ENCODE measurements around the gene LAD1. TPM values are rescaled to one million over a fixed set of nuclear protein-coding genes. Genes with fewer than 3 reads are reported as not detected.

The LAD1 gene
- total and polyA plus RNA-seq, 2 donors (not counting 1 experiment from before 2014, with no cell fraction given): 0.10 TPM; not detected in 1

GRCh38 chr1:201366696-201367095, 32.4 kb downstream of the LAD1 start:
- no peak overlapping the region for H3K9ac ChIP-seq (ENCODE audit: low read length)
- H2AFZ ChIP-seq (ENCODE audit: insufficient read depth, low read depth, low read length, poor library complexity, severe bottlenecking): no peak overlapping the region
- no peaks in the 10 kb centered on the region for H3K4me1 Mint-ChIP-seq
- H3K36me3 ChIP-seq (replicated peaks in 1 of 2; ENCODE audit: control extremely low read depth in 1 of 2, control insufficient read depth in 1 of 2, extremely low read depth in 1 of 2, insufficient read depth in 2 of 2, low read length in 1 of 2): no peaks in the 10 kb centered on the region
- WGBS (ENCODE audit: insufficient coverage): 83% methylated on average over 7 of the region's 7 CpGs
- H3K9me3 Mint-ChIP-seq (ENCODE audit: insufficient read depth): no peaks in the 10 kb centered on the region
- CTCF ChIA-PET: no interaction called here
- no peaks in the 10 kb centered on the region for H4K20me1 ChIP-seq (ENCODE audit: control insufficient read depth, insufficient read depth, low read length, poor library complexity, severe bottlenecking)
- H3K4me3 ChIP-seq (ENCODE audit: control extremely low read depth in 1 of 5, extremely low read depth in 1 of 5, insufficient read depth in 1 of 5, low read depth in 2 of 5, low read length in 4 of 5): no peak overlapping the region
- no peaks in the 10 kb centered on the region for H3K79me2 ChIP-seq (ENCODE audit: control insufficient read depth, insufficient read depth, low read length)
- no peaks in the 10 kb centered on the region for H3K9me3 ChIP-seq (ENCODE audit: control extremely low read depth in 1 of 3, control insufficient read depth in 2 of 3, insufficient read depth in 1 of 3, low read length in 2 of 3)
- H3K27ac Mint-ChIP-seq: no peak overlapping the region
- peaks cover 32% of the 10 kb centered on the region for H3K27me3 Mint-ChIP-seq
- no peak for DNase-seq
- H3K27ac ChIP-seq (ENCODE audit: low read length in 2 of 2): no peak overlapping the region
- intact Hi-C loops (cut with micrococcal nuclease): no loop called here
- no peaks in the 10 kb centered on the region for H3K4me1 ChIP-seq (ENCODE audit: control insufficient read depth in 2 of 2, insufficient read depth in 2 of 2, low read length in 2 of 2)
- no peak overlapping the region for H3K4me3 Mint-ChIP-seq
- no peak for ATAC-seq (ENCODE audit: low read depth)
- peaks cover 0 to 5% (median 0%) of the 10 kb centered on the region in 4 experiments for H3K27me3 ChIP-seq (replicated peaks in 1 of 4; ENCODE audit: control extremely low read depth in 1 of 4, control insufficient read depth in 3 of 4, insufficient read depth in 4 of 4, low read length in 3 of 4)
- POLR2A ChIA-PET: no interaction called here
- H3K4me2 ChIP-seq (replicated peaks; ENCODE audit: low read depth, low read length, poor library complexity, severe bottlenecking): no peak overlapping the region
- TF ChIP-seq CTCF (IDR thresholded peaks at IDR 0.05) (no peak), EZH2 (IDR thresholded peaks at IDR 0.05; ENCODE audit: borderline replicate concordance, insufficient read depth, low read depth, low read length, poor library complexity, severe bottlenecking) (no peak)

- TF ChIP-seq EZH2 (IDR thresholded peaks at IDR 0.05; ENCODE audit: borderline replicate concordance, insufficient read depth, low read depth, low read length, poor library complexity, severe bottlenecking) (no peak), CTCF (IDR thresholded peaks at IDR 0.05) (no peak)
- no peak for ATAC-seq (ENCODE audit: low read depth)
- Mint-ChIP-seq H3K4me1 (no peaks in the 10 kb centered on the region), H3K4me3 (no peak overlapping the region), H3K27me3 (peaks cover 24% of the 10 kb centered on the region), H3K9me3 (ENCODE audit: insufficient read depth) (no peaks in the 10 kb centered on the region), H3K27ac (no peak overlapping the region)
- peaks cover 0 to 7% (median 0%) of the 10 kb centered on the region in 4 experiments for H3K27me3 ChIP-seq (replicated peaks in 1 of 4; ENCODE audit: control extremely low read depth in 1 of 4, control insufficient read depth in 3 of 4, insufficient read depth in 4 of 4, low read length in 3 of 4)
- H3K9ac ChIP-seq (ENCODE audit: low read length): no peak overlapping the region
- H3K9me3 ChIP-seq (ENCODE audit: control extremely low read depth in 1 of 3, control insufficient read depth in 2 of 3, insufficient read depth in 1 of 3, low read length in 2 of 3): no peaks in the 10 kb centered on the region
- no peaks in the 10 kb centered on the region for H3K4me1 ChIP-seq (ENCODE audit: control insufficient read depth in 2 of 2, insufficient read depth in 2 of 2, low read length in 2 of 2)
- ChIA-PET CTCF (no interaction called here), POLR2A (no interaction called here)
- H3K36me3 ChIP-seq (replicated peaks in 1 of 2; ENCODE audit: control extremely low read depth in 1 of 2, control insufficient read depth in 1 of 2, extremely low read depth in 1 of 2, insufficient read depth in 2 of 2, low read length in 1 of 2): no peaks in the 10 kb centered on the region
- H3K4me3 ChIP-seq (ENCODE audit: control extremely low read depth in 1 of 5, extremely low read depth in 1 of 5, insufficient read depth in 1 of 5, low read depth in 2 of 5, low read length in 4 of 5): no peak overlapping the region
- H3K4me2 ChIP-seq (replicated peaks; ENCODE audit: low read depth, low read length, poor library complexity, severe bottlenecking): no peak overlapping the region
- no peaks in the 10 kb centered on the region for H4K20me1 ChIP-seq (ENCODE audit: control insufficient read depth, insufficient read depth, low read length, poor library complexity, severe bottlenecking)
- DNase-seq: no peak
- 76% methylated on average over 11 of the region's 11 CpGs for WGBS (ENCODE audit: insufficient coverage)
- H2AFZ ChIP-seq (ENCODE audit: insufficient read depth, low read depth, low read length, poor library complexity, severe bottlenecking): no peak overlapping the region
- intact Hi-C loops (cut with micrococcal nuclease): no loop called here
- no peaks in the 10 kb centered on the region for H3K79me2 ChIP-seq (ENCODE audit: control insufficient read depth, insufficient read depth, low read length)
- no peak overlapping the region for H3K27ac ChIP-seq (ENCODE audit: low read length in 2 of 2)
Observed at GRCh38 chr1:201365251-201365650, 33.9 kb downstream of the LAD1 start.

All from B cell (primary cell).